DMS153 (cell line): ENCODE results near the gene RNF20.

ENCODE experiments used
- DNase-seq: peaks from one replicate; lab custom pipeline; 2025; lab: John Stamatoyannopoulos, UW

The RNF20 gene

GRCh38 chr9:101590901-101591300 is 57.2 kb downstream of the RNF20 start:
- no peak for DNase-seq

- no peak for DNase-seq
Measured at GRCh38 chr9:101591787-101592446, 58.3 kb downstream of the RNF20 start.

DNA sequence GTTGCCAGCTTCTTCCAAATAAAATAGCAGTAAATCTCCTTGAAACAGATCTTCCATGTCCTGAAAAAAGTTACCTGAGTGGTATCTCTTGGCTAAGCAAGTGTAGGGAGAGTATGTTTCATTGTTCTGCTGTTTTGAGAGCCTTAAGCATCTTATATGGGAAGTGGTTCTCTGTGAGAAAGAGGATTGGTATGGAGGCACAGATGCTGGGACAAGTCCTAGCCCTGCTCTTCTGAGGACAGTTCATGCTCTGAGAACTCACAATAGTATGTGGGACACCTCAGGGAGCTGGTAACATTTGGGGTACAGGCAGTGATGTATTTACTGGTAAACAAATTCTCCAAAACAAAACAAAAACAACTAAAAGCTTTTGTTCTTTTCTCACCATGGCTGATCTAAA is 59.1 kb downstream of the RNF20 start:
- no peak for DNase-seq

- no peak for DNase-seq
Measured at GRCh38 chr9:101593345-101593744, 59.7 kb downstream of the RNF20 start.

DNA sequence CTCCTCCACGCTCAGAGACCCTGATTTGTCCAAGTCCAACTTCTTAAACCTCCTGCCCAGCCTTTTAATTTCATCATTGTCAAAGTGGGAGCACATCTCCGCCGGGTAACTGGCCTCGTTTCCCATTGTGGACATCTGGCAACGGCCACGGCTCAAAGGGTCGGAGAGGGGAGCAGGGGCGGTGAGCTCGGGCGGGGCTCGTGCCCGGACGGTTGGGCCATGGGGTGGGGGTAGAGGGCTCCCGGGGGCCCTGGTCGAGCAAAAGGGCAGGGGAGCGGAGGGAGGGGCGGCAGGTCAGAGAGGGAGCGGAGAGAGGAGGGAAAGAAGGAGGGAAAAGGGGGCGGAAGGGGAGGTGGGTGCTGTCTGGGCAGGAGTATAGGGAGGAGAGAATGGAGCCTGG is 61.1 kb downstream of the RNF20 start, which contains the start of gene PPP3R2:
Gene PPP3R2, minus strand, starts transcription at position 174 of the 400 bp plus-strand sequence. Its CDS starts 48 bp downstream, at position 126.
- no peak for DNase-seq

- peak; percentile 63 for DNase-seq
Measured at GRCh38 chr9:101601904-101602765, 68.5 kb downstream of the RNF20 start.

DNA sequence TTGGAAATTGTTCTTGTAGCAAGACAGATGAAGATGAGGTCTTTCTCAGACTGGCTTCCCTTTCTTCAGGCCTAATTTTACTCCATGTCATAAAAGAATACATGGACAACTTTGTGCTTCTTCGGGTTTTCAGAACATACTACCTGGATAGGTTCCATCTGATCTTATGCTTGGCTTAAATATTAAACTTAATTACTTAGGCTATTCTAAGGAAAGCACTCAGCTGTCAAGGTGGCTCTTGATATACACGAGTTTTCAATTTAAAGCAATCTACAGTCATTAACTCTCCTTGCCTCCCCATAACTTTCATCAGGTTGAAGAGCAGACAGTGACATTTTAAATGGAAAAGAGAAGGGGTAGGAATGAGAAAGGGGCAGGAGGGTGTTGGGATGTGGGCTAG is 70.6 kb downstream of the RNF20 start:
- DNase-seq: no peak

DNA sequence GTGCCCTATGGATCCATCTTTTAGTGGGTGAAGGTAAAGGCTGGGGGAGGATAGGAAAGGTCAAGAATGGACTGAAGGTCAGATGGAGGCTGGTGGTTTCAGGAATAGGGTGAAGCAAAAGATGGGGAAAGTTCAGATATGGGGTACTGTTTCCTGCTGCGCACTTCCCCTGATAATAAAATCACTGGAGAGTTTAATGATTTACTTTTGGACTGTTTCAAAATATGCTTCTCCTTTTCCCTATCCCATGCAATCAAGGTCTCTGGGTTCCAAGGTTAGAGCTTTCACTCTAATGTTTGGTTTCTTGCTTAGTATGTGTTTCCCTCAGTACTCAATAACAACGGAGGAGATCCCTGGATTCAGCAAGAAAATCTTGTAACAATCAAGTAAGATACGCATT is 71.9 kb downstream of the RNF20 start:
- no peak for DNase-seq
